HG03039 (cell line): Measurements from ENCODE around the gene TRIM59.

Source experiments
- ATAC-seq: cut with Tn5 transposase; IDR thresholded peaks from one replicate; pipeline ENCODE4 v1.9.1; 2021; ENCODE audit warnings: mild to moderate bottlenecking, moderate library complexity; ENCODE audit not compliant: unreplicated experiment

The TRIM59 gene

GRCh38 chr3:160403796-160404470 lies 45.7 kb downstream of the TRIM59 start:
- no peak for ATAC-seq

- ATAC-seq = no peak
Measured at GRCh38 chr3:160403028-160403545, 46.5 kb downstream of the TRIM59 start.

GRCh38 chr3:160402221-160403027 lies 47.2 kb downstream of the TRIM59 start:
- no peak for ATAC-seq

GRCh38 chr3:160401291-160402095 lies 48.1 kb downstream of the TRIM59 start:
- no peak for ATAC-seq

GRCh38 chr3:160400702-160401150 lies 48.9 kb downstream of the TRIM59 start:
- ATAC-seq = peak; percentile 18

GRCh38 chr3:160400030-160400701 lies 49.4 kb downstream of the TRIM59 start:
- ATAC-seq = peak; percentile 10

- ATAC-seq = peak; percentile 92
Measured at GRCh38 chr3:160399125-160400029, 50.2 kb downstream of the TRIM59 start, which contains the start of the genes IFT80 and SMC4. Gene IFT80 (minus strand): TSS chr3:160399225. CDS start chr3:160384600, 14,625 bp downstream. Gene SMC4 (plus strand): TSS chr3:160399650. CDS start chr3:160400827, 1,177 bp downstream.

GRCh38 chr3:160398820-160399124 lies 50.8 kb downstream of the TRIM59 start:
- no peak for ATAC-seq

- ATAC-seq = no peak
Measured at GRCh38 chr3:160395297-160395696, 54.3 kb downstream of the TRIM59 start.

GRCh38 chr3:160394009-160394392 lies 55.6 kb downstream of the TRIM59 start:
- no peak for ATAC-seq

- no peak for ATAC-seq
Measured at GRCh38 chr3:160393346-160394008, 56.1 kb downstream of the TRIM59 start.

GRCh38 chr3:160392798-160393197 lies 56.8 kb downstream of the TRIM59 start:
- no peak for ATAC-seq

GRCh38 chr3:160390565-160391138 lies 58.9 kb downstream of the TRIM59 start:
- ATAC-seq = no peak
